ENCODE results near the gene TENM3.

The TENM3 gene

DNA sequence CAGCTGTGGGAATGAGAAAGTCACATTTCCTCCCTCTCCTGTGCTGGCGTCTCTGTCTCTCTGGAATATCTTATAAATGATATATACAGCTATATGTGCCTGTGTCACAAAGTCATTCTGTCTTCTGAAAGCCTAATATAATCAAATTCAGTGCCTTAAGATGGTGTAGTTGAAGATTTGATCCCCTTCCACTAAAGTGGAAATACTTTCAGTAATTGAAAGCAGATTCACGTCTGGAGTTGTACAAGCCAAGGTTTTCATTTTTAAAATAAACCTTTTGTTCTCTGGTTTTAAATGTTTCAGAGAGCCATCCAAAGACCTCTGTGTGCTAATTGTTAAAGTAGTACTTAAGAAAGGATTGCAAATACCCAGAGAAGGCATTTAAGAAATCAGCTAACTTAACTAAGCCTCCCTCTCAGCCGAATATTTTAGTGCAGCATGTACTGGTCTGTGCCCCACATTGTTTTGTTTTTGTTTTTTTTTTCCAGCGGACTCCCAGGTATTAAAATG lies 206.8 kb downstream of the TENM3 start:
- Histone ChIP-seq H3K27ac (ENCODE audit: insufficient read depth, low read length, poor library complexity, severe bottlenecking) (no peak overlapping the region), H3K4me3 (ENCODE audit: insufficient read depth, low read depth, low read length, poor library complexity, severe bottlenecking) (no peak overlapping the region), H3K9me3 (ENCODE audit: control insufficient read depth, low read length) (no peaks in the 10 kb centered on the region), H3K36me3 (ENCODE audit: control insufficient read depth, insufficient read depth, low read length) (no peaks in the 10 kb centered on the region), H3K27me3 (replicated peaks; ENCODE audit: control insufficient read depth, insufficient read depth, low read length, poor library complexity, severe bottlenecking) (peaks cover 22% of the 10 kb centered on the region), H3K4me1 (ENCODE audit: control insufficient read depth, insufficient read depth, low read length, poor library complexity, severe bottlenecking) (peaks cover 9% of the 10 kb centered on the region)
- DNase-seq = no peak

DNA sequence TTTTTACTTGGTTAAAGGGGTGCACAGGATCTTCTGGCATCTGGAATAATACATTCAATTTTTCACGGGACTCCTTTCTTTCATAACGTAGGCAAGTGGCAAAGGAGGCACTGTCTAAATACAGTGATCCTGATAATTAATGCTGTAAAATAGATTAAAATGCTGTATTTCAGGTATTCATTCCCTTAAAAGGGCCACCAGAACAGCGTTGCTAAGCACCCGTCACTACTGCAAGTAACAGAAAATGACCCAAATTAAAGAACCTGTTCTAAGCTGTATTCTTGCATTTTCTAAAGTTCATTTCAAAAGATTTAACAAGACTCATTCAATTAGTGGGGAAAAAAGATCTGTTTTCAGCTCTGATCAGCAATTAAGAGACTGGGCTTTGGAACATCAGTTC lies 208.2 kb downstream of the TENM3 start:
- peaks cover 22% of the 10 kb centered on the region for H3K27me3 ChIP-seq (replicated peaks; ENCODE audit: control insufficient read depth, insufficient read depth, low read length, poor library complexity, severe bottlenecking)
- no peak for DNase-seq
- H3K4me3 ChIP-seq (ENCODE audit: insufficient read depth, low read depth, low read length, poor library complexity, severe bottlenecking) = no peak overlapping the region
- H3K36me3 ChIP-seq (ENCODE audit: control insufficient read depth, insufficient read depth, low read length) = no peaks in the 10 kb centered on the region
- no peak overlapping the region for H3K27ac ChIP-seq (ENCODE audit: insufficient read depth, low read length, poor library complexity, severe bottlenecking)
- H3K9me3 ChIP-seq (ENCODE audit: control insufficient read depth, low read length) = no peaks in the 10 kb centered on the region
- H3K4me1 ChIP-seq (ENCODE audit: control insufficient read depth, insufficient read depth, low read length, poor library complexity, severe bottlenecking) = peaks cover 9% of the 10 kb centered on the region

DNA sequence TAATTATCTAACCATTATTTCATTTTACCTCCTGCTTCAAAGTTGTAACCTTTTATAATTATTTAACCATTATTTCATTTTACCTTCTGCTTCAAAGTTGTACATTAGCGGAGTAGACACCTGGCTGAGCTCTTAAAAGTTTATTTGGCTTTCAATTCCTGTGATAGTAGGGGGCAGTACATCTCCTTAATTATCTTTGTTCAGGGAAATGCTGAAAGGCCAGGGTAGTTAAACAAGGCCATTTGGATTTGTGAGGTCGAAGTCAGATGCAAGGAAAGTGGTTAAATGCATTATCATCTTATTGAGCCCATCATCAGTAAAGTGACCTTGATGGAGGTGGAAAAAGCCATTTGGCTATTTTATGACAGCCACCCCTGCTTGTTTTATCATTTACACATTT lies 210.6 kb downstream of the TENM3 start:
- peaks cover 16% of the 10 kb centered on the region for H3K27me3 ChIP-seq (replicated peaks; ENCODE audit: control insufficient read depth, insufficient read depth, low read length, poor library complexity, severe bottlenecking)
- no peak for DNase-seq
- H3K9me3 ChIP-seq (ENCODE audit: control insufficient read depth, low read length) = no peaks in the 10 kb centered on the region
- H3K27ac ChIP-seq (ENCODE audit: insufficient read depth, low read length, poor library complexity, severe bottlenecking) = no peak overlapping the region
- no peaks in the 10 kb centered on the region for H3K36me3 ChIP-seq (ENCODE audit: control insufficient read depth, insufficient read depth, low read length)
- H3K4me1 ChIP-seq (ENCODE audit: control insufficient read depth, insufficient read depth, low read length, poor library complexity, severe bottlenecking) = peaks cover 9% of the 10 kb centered on the region
- H3K4me3 ChIP-seq (ENCODE audit: insufficient read depth, low read depth, low read length, poor library complexity, severe bottlenecking) = no peak overlapping the region

DNA sequence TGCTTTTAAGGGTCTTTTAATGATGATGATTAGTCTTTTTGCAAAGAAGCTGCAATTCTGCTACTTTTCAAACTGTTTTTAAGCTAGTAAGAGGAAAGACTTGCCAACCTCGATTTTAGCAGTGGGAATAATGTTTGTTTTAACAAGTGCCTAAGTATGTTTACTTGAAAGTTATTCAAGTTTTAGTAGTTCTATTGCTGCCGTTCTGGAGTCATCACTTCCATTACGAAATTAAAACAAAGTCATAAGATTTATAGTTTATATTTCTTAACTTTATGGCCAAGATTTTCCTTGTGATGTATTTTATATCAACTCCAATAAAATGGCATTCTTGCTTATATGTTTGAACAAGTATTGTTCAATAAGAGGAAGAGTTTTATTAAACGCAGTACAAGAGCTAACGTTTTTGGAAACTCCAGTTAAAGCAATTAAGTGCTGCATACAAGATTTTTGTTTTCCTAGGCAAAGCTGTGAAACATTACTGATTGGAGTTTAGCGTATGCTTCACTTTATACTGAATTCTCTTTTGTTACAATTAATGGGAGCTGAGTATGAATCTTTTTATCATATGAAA lies 211.3 kb downstream of the TENM3 start:
- peaks cover 12% of the 10 kb centered on the region for H3K27me3 ChIP-seq (replicated peaks; ENCODE audit: control insufficient read depth, insufficient read depth, low read length, poor library complexity, severe bottlenecking)
- no peak for DNase-seq
- no peak overlapping the region for H3K4me3 ChIP-seq (ENCODE audit: insufficient read depth, low read depth, low read length, poor library complexity, severe bottlenecking)
- no peak overlapping the region for H3K27ac ChIP-seq (ENCODE audit: insufficient read depth, low read length, poor library complexity, severe bottlenecking)
- no peaks in the 10 kb centered on the region for H3K36me3 ChIP-seq (ENCODE audit: control insufficient read depth, insufficient read depth, low read length)
- H3K4me1 ChIP-seq (ENCODE audit: control insufficient read depth, insufficient read depth, low read length, poor library complexity, severe bottlenecking) = peaks cover 6% of the 10 kb centered on the region
- no peaks in the 10 kb centered on the region for H3K9me3 ChIP-seq (ENCODE audit: control insufficient read depth, low read length)

DNA sequence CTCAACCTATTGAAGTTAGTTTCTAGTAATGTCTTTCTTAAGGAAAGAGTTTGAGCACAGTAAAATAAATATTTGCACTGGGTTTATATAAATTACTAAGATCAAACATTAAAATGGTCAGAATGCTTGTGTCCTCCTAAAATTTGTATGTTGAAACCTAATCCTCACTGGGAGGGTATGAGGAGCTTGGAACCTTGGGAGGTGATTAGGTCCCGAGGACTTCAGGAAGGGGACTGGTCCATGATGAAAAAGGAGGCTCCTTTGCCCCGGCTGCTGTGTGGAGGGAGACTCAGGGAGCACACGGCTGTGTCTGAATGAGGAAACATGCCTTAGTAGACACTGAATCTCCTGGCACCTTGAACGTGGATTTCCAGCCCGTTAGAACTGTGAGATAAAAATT lies 221.9 kb downstream of the TENM3 start:
- H3K4me1 ChIP-seq (ENCODE audit: control insufficient read depth, insufficient read depth, low read length, poor library complexity, severe bottlenecking) = no peaks in the 10 kb centered on the region
- no peak overlapping the region for H3K4me3 ChIP-seq (ENCODE audit: insufficient read depth, low read depth, low read length, poor library complexity, severe bottlenecking)
- H3K27me3 ChIP-seq (replicated peaks; ENCODE audit: control insufficient read depth, insufficient read depth, low read length, poor library complexity, severe bottlenecking) = no peaks in the 10 kb centered on the region
- no peaks in the 10 kb centered on the region for H3K36me3 ChIP-seq (ENCODE audit: control insufficient read depth, insufficient read depth, low read length)
- no peak overlapping the region for H3K27ac ChIP-seq (ENCODE audit: insufficient read depth, low read length, poor library complexity, severe bottlenecking)
- H3K9me3 ChIP-seq (ENCODE audit: control insufficient read depth, low read length) = no peaks in the 10 kb centered on the region
- no peak for DNase-seq

DNA sequence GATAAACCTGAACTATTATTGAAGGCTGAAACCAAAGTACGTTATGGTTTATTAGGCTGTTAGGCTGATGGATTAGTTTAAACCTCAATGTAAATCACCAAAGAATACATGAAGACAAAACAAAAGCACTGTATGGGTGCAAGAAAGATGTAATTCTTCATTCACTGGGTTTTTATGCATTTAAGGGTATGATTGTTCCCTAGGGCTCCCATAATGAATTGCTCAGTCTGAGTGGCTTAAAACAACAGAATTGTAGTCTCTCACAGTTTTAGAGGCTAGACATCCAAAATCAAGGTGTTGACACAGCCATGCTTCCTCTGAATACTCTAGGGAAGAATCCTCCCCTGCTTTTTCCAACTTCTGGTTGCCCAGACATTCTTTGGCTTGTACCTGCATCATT lies 222.8 kb downstream of the TENM3 start:
- no peaks in the 10 kb centered on the region for H3K9me3 ChIP-seq (ENCODE audit: control insufficient read depth, low read length)
- no peak overlapping the region for H3K4me3 ChIP-seq (ENCODE audit: insufficient read depth, low read depth, low read length, poor library complexity, severe bottlenecking)
- no peaks in the 10 kb centered on the region for H3K36me3 ChIP-seq (ENCODE audit: control insufficient read depth, insufficient read depth, low read length)
- H3K4me1 ChIP-seq (ENCODE audit: control insufficient read depth, insufficient read depth, low read length, poor library complexity, severe bottlenecking) = no peaks in the 10 kb centered on the region
- H3K27me3 ChIP-seq (replicated peaks; ENCODE audit: control insufficient read depth, insufficient read depth, low read length, poor library complexity, severe bottlenecking) = no peaks in the 10 kb centered on the region
- no peak overlapping the region for H3K27ac ChIP-seq (ENCODE audit: insufficient read depth, low read length, poor library complexity, severe bottlenecking)
- no peak for DNase-seq

DNA sequence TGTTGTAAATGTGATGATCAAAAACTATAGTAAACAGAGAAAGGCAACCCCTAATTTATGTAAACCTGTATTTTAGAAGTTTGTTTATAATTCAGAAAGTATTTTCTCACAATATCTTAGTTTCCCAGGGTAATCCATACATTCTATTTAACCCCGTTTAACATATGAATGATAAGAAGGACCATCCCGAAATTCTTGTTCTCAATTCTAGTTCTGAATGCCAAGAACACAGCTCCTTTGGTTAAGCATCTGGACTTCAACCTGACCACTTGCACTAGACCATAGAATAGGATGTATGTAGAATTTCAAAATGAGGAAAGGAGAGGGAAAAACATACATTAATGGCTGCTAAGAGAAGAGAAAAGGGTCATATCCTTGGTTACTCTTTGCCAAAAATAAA lies 227.0 kb downstream of the TENM3 start:
- H3K4me3 ChIP-seq (ENCODE audit: insufficient read depth, low read depth, low read length, poor library complexity, severe bottlenecking) = no peak overlapping the region
- DNase-seq = no peak
- H3K27me3 ChIP-seq (replicated peaks; ENCODE audit: control insufficient read depth, insufficient read depth, low read length, poor library complexity, severe bottlenecking) = no peaks in the 10 kb centered on the region
- no peaks in the 10 kb centered on the region for H3K4me1 ChIP-seq (ENCODE audit: control insufficient read depth, insufficient read depth, low read length, poor library complexity, severe bottlenecking)
- H3K27ac ChIP-seq (ENCODE audit: insufficient read depth, low read length, poor library complexity, severe bottlenecking) = no peak overlapping the region
- no peaks in the 10 kb centered on the region for H3K9me3 ChIP-seq (ENCODE audit: control insufficient read depth, low read length)
- no peaks in the 10 kb centered on the region for H3K36me3 ChIP-seq (ENCODE audit: control insufficient read depth, insufficient read depth, low read length)

DNA sequence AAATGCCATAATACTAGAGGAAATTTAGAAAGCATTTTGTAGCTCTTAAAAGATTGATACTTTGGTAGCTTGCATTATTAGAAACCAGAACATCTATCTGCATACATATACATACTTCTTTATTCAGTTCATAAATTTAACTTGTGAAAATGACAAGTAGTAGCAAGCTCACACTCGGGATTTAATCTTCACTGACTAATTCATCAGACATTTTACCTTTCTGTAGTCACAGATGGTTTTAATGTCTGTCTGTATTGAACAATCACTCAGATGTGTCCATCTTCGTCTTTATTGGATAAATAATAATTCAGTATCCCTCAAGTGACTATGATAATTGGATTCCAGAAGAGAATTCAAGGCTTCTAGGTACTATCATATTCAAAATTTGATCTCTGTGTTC lies 232.3 kb downstream of the TENM3 start:
- Histone ChIP-seq H3K4me1 (ENCODE audit: control insufficient read depth, insufficient read depth, low read length, poor library complexity, severe bottlenecking) (no peaks in the 10 kb centered on the region), H3K4me3 (ENCODE audit: insufficient read depth, low read depth, low read length, poor library complexity, severe bottlenecking) (no peak overlapping the region), H3K36me3 (ENCODE audit: control insufficient read depth, insufficient read depth, low read length) (no peaks in the 10 kb centered on the region), H3K9me3 (ENCODE audit: control insufficient read depth, low read length) (no peaks in the 10 kb centered on the region), H3K27ac (ENCODE audit: insufficient read depth, low read length, poor library complexity, severe bottlenecking) (no peak overlapping the region), H3K27me3 (replicated peaks; ENCODE audit: control insufficient read depth, insufficient read depth, low read length, poor library complexity, severe bottlenecking) (no peaks in the 10 kb centered on the region)
- DNase-seq = no peak

DNA sequence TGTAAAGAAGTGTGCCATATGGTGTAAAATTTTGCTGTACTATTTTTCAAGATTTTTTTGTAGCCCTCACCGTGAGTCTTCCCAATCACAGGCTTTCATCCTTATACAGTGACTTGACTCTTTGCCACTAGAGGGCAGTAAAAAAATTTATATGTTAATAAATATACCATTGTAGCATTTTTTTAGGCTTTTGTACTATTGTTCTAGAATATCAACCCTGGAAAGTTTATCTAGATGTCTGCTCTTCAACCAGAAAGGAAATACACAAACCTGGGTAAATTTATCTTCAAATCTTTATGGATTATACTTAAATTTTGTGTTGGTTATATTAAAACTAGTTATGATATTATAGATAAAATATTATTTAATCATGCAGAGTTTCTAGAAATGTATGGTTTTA lies 235.3 kb downstream of the TENM3 start:
- no peak for DNase-seq
- Histone ChIP-seq H3K9me3 (ENCODE audit: control insufficient read depth, low read length) (no peaks in the 10 kb centered on the region), H3K27ac (ENCODE audit: insufficient read depth, low read length, poor library complexity, severe bottlenecking) (no peak overlapping the region), H3K36me3 (ENCODE audit: control insufficient read depth, insufficient read depth, low read length) (no peaks in the 10 kb centered on the region), H3K27me3 (replicated peaks; ENCODE audit: control insufficient read depth, insufficient read depth, low read length, poor library complexity, severe bottlenecking) (no peaks in the 10 kb centered on the region), H3K4me1 (ENCODE audit: control insufficient read depth, insufficient read depth, low read length, poor library complexity, severe bottlenecking) (no peaks in the 10 kb centered on the region), H3K4me3 (ENCODE audit: insufficient read depth, low read depth, low read length, poor library complexity, severe bottlenecking) (no peak overlapping the region)

DNA sequence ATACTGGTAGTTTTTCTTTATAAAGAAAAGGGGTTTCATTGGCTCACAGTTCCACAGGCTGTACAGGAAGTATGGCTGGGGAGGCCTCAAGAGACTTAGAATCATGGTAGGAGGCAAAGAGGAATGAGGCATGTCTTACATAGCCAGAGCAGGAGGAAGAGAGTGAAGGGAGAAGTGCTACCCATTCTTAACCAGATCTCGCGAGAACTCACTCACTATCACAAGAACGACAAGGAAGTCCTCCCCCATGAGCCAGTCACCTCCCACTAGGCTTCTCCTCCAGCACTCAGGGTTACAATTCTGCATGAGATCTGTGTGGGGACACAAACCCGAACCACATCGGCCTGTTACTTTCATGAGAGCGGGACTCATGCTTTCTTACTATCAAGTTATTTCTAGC lies 240.5 kb downstream of the TENM3 start:
- no peak for DNase-seq
- Histone ChIP-seq H3K9me3 (ENCODE audit: control insufficient read depth, low read length) (no peaks in the 10 kb centered on the region), H3K4me1 (ENCODE audit: control insufficient read depth, insufficient read depth, low read length, poor library complexity, severe bottlenecking) (no peaks in the 10 kb centered on the region), H3K36me3 (ENCODE audit: control insufficient read depth, insufficient read depth, low read length) (no peaks in the 10 kb centered on the region), H3K4me3 (ENCODE audit: insufficient read depth, low read depth, low read length, poor library complexity, severe bottlenecking) (no peak overlapping the region), H3K27me3 (replicated peaks; ENCODE audit: control insufficient read depth, insufficient read depth, low read length, poor library complexity, severe bottlenecking) (no peaks in the 10 kb centered on the region), H3K27ac (ENCODE audit: insufficient read depth, low read length, poor library complexity, severe bottlenecking) (no peak overlapping the region)

All from effector memory CD4-positive, alpha-beta T cell (primary cell).